CD8-positive, alpha-beta memory T cell (primary cell): Measurements from ENCODE around the gene FSCN2. TPM values are rescaled to one million over a fixed set of nuclear protein-coding genes. Genes with fewer than 3 reads are reported as not detected.

Experiments
- CTCF ChIA-PET: fragments of 350-600 bp; sonication (Branson Sonifier 250); formaldehyde crosslinking; loops from one replicate; lab custom pipeline; 2021; ENCODE audit warnings: antibody characterized with exemption; lab: Charles Lee
- POLR2A ChIA-PET: fragments of 350-600 bp; sonication (Branson Sonifier 250); formaldehyde crosslinking; loops from one replicate; lab custom pipeline; 2021; ENCODE audit warnings: antibody characterized with exemption; lab: Charles Lee
- DNase-seq, 5 donors: peaks; one replicate each; pipeline versions ENCODE4 v3.0.0 to v3.0.0-alpha.2; 2020 to 2022; ENCODE audit warnings: mixed read lengths in 1 of 5
- H3K27ac ChIP-seq: one replicate; pipeline ENCODE4 v1.7.0; 2013; ENCODE audit warnings: low read depth, mild to moderate bottlenecking, low read length, moderate library complexity
- H3K27me3 ChIP-seq: 2 replicates; pipeline ENCODE4 v1.7.0; 2013; ENCODE audit warnings: low read length, mild to moderate bottlenecking; ENCODE audit not compliant: insufficient read depth, poor library complexity, severe bottlenecking
- H3K36me3 ChIP-seq: 2 replicates; pipeline ENCODE4 v1.7.0; 2013; ENCODE audit warnings: mild to moderate bottlenecking, low read length, moderate library complexity; ENCODE audit not compliant: insufficient read depth
- H3K4me1 ChIP-seq: 2 replicates; pipeline ENCODE4 v1.7.0; 2013; ENCODE audit warnings: mild to moderate bottlenecking, low read length, moderate library complexity; ENCODE audit not compliant: insufficient read depth
- H3K4me3 ChIP-seq: 2 replicates; pipeline ENCODE4 v1.7.0; 2013; ENCODE audit warnings: mild to moderate bottlenecking, low read length
- H3K9me3 ChIP-seq: 2 replicates; pipeline ENCODE4 v1.7.0; 2013; ENCODE audit warnings: mild to moderate bottlenecking, low read length
- H3K27ac Mint-ChIP-seq, 8 donors: one replicate each; pipeline ENCODE4 v1.8.0; 2020 to 2021; ENCODE audit warnings: mixed read lengths in 8 of 8, mild to moderate bottlenecking in 6 of 8, inconsistent platforms in 3 of 8, moderate library complexity in 3 of 8
- H3K27me3 Mint-ChIP-seq, 2 donors: one replicate each; pipeline ENCODE4 v1.8.0; 2020 to 2021; ENCODE audit warnings: mixed read lengths in 2 of 2, mild to moderate bottlenecking in 1 of 2, moderate library complexity in 1 of 2
- H3K36me3 Mint-ChIP-seq, 3 donors: one replicate each; pipeline ENCODE4 v1.8.0; 2020 to 2021; ENCODE audit warnings: mixed read lengths in 3 of 3, inconsistent platforms in 1 of 3, mild to moderate bottlenecking in 1 of 3
- H3K4me1 Mint-ChIP-seq, 3 donors: one replicate each; pipeline ENCODE4 v1.8.0; 2020 to 2021; ENCODE audit warnings: mixed read lengths in 3 of 3, inconsistent platforms in 1 of 3, mild to moderate bottlenecking in 1 of 3
- H3K4me3 Mint-ChIP-seq, 7 donors: one replicate each; pipeline ENCODE4 v1.8.0; 2020 to 2021; ENCODE audit warnings: mixed read lengths in 7 of 7, mild to moderate bottlenecking in 6 of 7, moderate library complexity in 4 of 7, inconsistent platforms in 2 of 7
- H3K9me3 Mint-ChIP-seq, 5 donors: one replicate each; pipeline ENCODE4 v1.8.0; 2020 to 2022; ENCODE audit warnings: mixed read lengths in 5 of 5, mild to moderate bottlenecking in 3 of 5, moderate library complexity in 2 of 5, inconsistent platforms in 1 of 5
- polyA plus RNA-seq: library from polyadenylated mRNA; unstranded; fragments of 300-500 nt; fragmentation: Illumina TruSeq; gene quantifications from one replicate; pipeline ENCODE4 v1.2.3, GENCODE V29; 2021
- total RNA-seq, 2 experiments: library from RNA; stranded (reverse); gene quantifications; one replicate each; pipeline ENCODE4 v1.2.3, GENCODE V29; 2021

The FSCN2 gene
- total and polyA plus RNA-seq, 3 experiments from 2014 or later = 0.46 to 0.49 TPM; not detected in 1

- Mint-ChIP-seq H3K36me3 (peaks cover 0 to 82% (median 2%) of the 10 kb centered on the region in 3 donors), H3K27me3 (no peaks in the 10 kb centered on the region), H3K4me1 (peaks cover 5 to 11% (median 5%) of the 10 kb centered on the region in 3 donors), H3K4me3 (peak overlapping the region in 1 of 7 donors; percentile 32), H3K27ac (no peak overlapping the region), H3K9me3 (no peaks in the 10 kb centered on the region)
- Histone ChIP-seq H3K36me3 (no peaks in the 10 kb centered on the region), H3K4me1 (no peaks in the 10 kb centered on the region), H3K9me3 (no peaks in the 10 kb centered on the region), H3K27me3 (no peaks in the 10 kb centered on the region), H3K4me3 (no peak overlapping the region), H3K27ac (no peak overlapping the region)
- no peak for DNase-seq
- ChIA-PET POLR2A (no interaction called here), CTCF (interaction anchor here (0.8 kb wide), 1 partner anchor 61 kb away, joined by 3 read pairs; no protein-coding TSS in a partner anchor)
Observed at GRCh38 chr17:81545160-81545949, 17.2 kb downstream of the FSCN2 start.

GRCh38 chr17:81546906-81547613 lies 18.9 kb downstream of the FSCN2 start:
- Mint-ChIP-seq H3K4me3 (no peak overlapping the region), H3K4me1 (peaks cover 13 to 24% (median 14%) of the 10 kb centered on the region in 3 donors), H3K36me3 (peaks cover 0 to 75% (median 2%) of the 10 kb centered on the region in 3 donors), H3K9me3 (no peaks in the 10 kb centered on the region), H3K27ac (no peak overlapping the region), H3K27me3 (peaks cover 0 to 3% of the 10 kb centered on the region in 2 donors)
- H3K36me3 ChIP-seq = no peaks in the 10 kb centered on the region
- peaks cover 8% of the 10 kb centered on the region for H3K4me1 ChIP-seq
- no peaks in the 10 kb centered on the region for H3K9me3 ChIP-seq
- no peaks in the 10 kb centered on the region for H3K27me3 ChIP-seq
- ChIA-PET CTCF (no interaction called here), POLR2A (no interaction called here)
- no peak overlapping the region for H3K4me3 ChIP-seq
- DNase-seq = no peak
- H3K27ac ChIP-seq = no peak overlapping the region

- H3K27ac Mint-ChIP-seq = peak overlapping the region in 1 of 8 donors; percentile 36
- Histone ChIP-seq H3K36me3 (no peaks in the 10 kb centered on the region), H3K4me1 (peaks cover 8% of the 10 kb centered on the region), H3K9me3 (no peaks in the 10 kb centered on the region), H3K27ac (no peak overlapping the region), H3K4me3 (no peak overlapping the region), H3K27me3 (no peaks in the 10 kb centered on the region)
- H3K9me3 Mint-ChIP-seq = no peaks in the 10 kb centered on the region
- peaks cover 13 to 24% (median 14%) of the 10 kb centered on the region in 3 donors for H3K4me1 Mint-ChIP-seq
- H3K27me3 Mint-ChIP-seq = peaks cover 0 to 3% of the 10 kb centered on the region in 2 donors
- H3K36me3 Mint-ChIP-seq = peaks cover 0 to 71% (median 2%) of the 10 kb centered on the region in 3 donors
- POLR2A ChIA-PET = no interaction called here
- H3K4me3 Mint-ChIP-seq = peak overlapping the region in 1 of 7 donors; percentile 67
- CTCF ChIA-PET = no interaction called here
- no peak for DNase-seq
Observed at GRCh38 chr17:81547614-81547982, 19.4 kb downstream of the FSCN2 start.

GRCh38 chr17:81549031-81549557 lies 20.9 kb downstream of the FSCN2 start:
- POLR2A ChIA-PET = interaction anchor here (0.7 kb wide), 1 partner anchor 15 kb away, joined by 3 read pairs; no protein-coding TSS in a partner anchor
- DNase-seq = no peak
- Mint-ChIP-seq H3K9me3 (no peaks in the 10 kb centered on the region), H3K4me3 (peak overlapping the region in 4 of 7 donors; percentile 15 to 86 (median 82)), H3K27ac (peak overlapping the region in 1 of 8 donors; percentile 89), H3K27me3 (peaks cover 0 to 3% of the 10 kb centered on the region in 2 donors), H3K36me3 (peaks cover 0 to 60% (median 2%) of the 10 kb centered on the region in 3 donors), H3K4me1 (peaks cover 26 to 39% (median 27%) of the 10 kb centered on the region in 3 donors)
- CTCF ChIA-PET = no interaction called here
- Histone ChIP-seq H3K4me3 (no peak overlapping the region), H3K27me3 (no peaks in the 10 kb centered on the region), H3K27ac (no peak overlapping the region), H3K4me1 (peaks cover 18% of the 10 kb centered on the region), H3K9me3 (no peaks in the 10 kb centered on the region), H3K36me3 (no peaks in the 10 kb centered on the region)

GRCh38 chr17:81549826-81550225 lies 21.6 kb downstream of the FSCN2 start:
- peaks cover 0 to 3% of the 10 kb centered on the region in 2 donors for H3K27me3 Mint-ChIP-seq
- peaks cover 22% of the 10 kb centered on the region for H3K4me1 ChIP-seq
- H3K9me3 ChIP-seq = no peaks in the 10 kb centered on the region
- ChIA-PET CTCF (interaction anchor here (1.0 kb wide), 1 partner anchor 31 kb away, joined by 3 read pairs; no protein-coding TSS in a partner anchor), POLR2A (no interaction called here)
- no peak for DNase-seq
- no peak overlapping the region for H3K4me3 ChIP-seq
- H3K4me3 Mint-ChIP-seq = peak overlapping the region; percentile 63 to 89 (median 82)
- peaks cover 30 to 43% (median 32%) of the 10 kb centered on the region in 3 donors for H3K4me1 Mint-ChIP-seq
- H3K27me3 ChIP-seq = no peaks in the 10 kb centered on the region
- H3K9me3 Mint-ChIP-seq = no peaks in the 10 kb centered on the region
- no peaks in the 10 kb centered on the region for H3K36me3 ChIP-seq
- no peak overlapping the region for H3K27ac ChIP-seq
- H3K36me3 Mint-ChIP-seq = peaks cover 0 to 57% (median 2%) of the 10 kb centered on the region in 3 donors
- peak overlapping the region in 2 of 8 donors; percentile 70 to 89 for H3K27ac Mint-ChIP-seq

- Mint-ChIP-seq H3K27me3 (peaks cover 0 to 3% of the 10 kb centered on the region in 2 donors), H3K4me3 (peak overlapping the region; percentile 80 to 90 (median 84)), H3K36me3 (peaks cover 0 to 53% (median 2%) of the 10 kb centered on the region in 3 donors), H3K9me3 (no peaks in the 10 kb centered on the region), H3K27ac (peak overlapping the region in 1 of 8 donors; percentile 89), H3K4me1 (peaks cover 30 to 43% (median 32%) of the 10 kb centered on the region in 3 donors)
- no peaks in the 10 kb centered on the region for H3K36me3 ChIP-seq
- H3K27ac ChIP-seq = no peak overlapping the region
- CTCF ChIA-PET = interaction anchor here (1.0 kb wide), 1 partner anchor 31 kb away, joined by 3 read pairs; no protein-coding TSS in a partner anchor
- POLR2A ChIA-PET = no interaction called here
- no peaks in the 10 kb centered on the region for H3K9me3 ChIP-seq
- H3K4me1 ChIP-seq = peaks cover 22% of the 10 kb centered on the region
- H3K4me3 ChIP-seq = no peak overlapping the region
- no peak for DNase-seq
- H3K27me3 ChIP-seq = no peaks in the 10 kb centered on the region
Observed at GRCh38 chr17:81550285-81550684, 22.1 kb downstream of the FSCN2 start.

GRCh38 chr17:81550830-81551457 lies 22.8 kb downstream of the FSCN2 start:
- Mint-ChIP-seq H3K4me1 (peaks cover 30 to 43% (median 32%) of the 10 kb centered on the region in 3 donors), H3K9me3 (no peaks in the 10 kb centered on the region), H3K4me3 (peak overlapping the region; percentile 80 to 90 (median 86)), H3K27ac (peak overlapping the region in 4 of 8 donors; percentile 88 to 97 (median 89)), H3K27me3 (peaks cover 0 to 3% of the 10 kb centered on the region in 2 donors), H3K36me3 (peaks cover 0 to 50% (median 2%) of the 10 kb centered on the region in 3 donors)
- Histone ChIP-seq H3K27ac (peak overlapping the region; percentile 77), H3K27me3 (no peaks in the 10 kb centered on the region), H3K4me1 (peaks cover 22% of the 10 kb centered on the region), H3K36me3 (no peaks in the 10 kb centered on the region), H3K9me3 (no peaks in the 10 kb centered on the region), H3K4me3 (peak overlapping the region; percentile 75)
- CTCF ChIA-PET = interaction anchor here (1.0 to 2.2 kb wide), 2 partner anchors 32 kb away, joined by 3 to 16 read pairs; no protein-coding TSS in a partner anchor
- POLR2A ChIA-PET = interaction anchor here (0.9 kb wide), 1 partner anchor 32 kb away, joined by 3 read pairs; no protein-coding TSS in a partner anchor
- no peak for DNase-seq
